ENCODE data around the gene SSR2.

The SSR2 gene

DNA sequence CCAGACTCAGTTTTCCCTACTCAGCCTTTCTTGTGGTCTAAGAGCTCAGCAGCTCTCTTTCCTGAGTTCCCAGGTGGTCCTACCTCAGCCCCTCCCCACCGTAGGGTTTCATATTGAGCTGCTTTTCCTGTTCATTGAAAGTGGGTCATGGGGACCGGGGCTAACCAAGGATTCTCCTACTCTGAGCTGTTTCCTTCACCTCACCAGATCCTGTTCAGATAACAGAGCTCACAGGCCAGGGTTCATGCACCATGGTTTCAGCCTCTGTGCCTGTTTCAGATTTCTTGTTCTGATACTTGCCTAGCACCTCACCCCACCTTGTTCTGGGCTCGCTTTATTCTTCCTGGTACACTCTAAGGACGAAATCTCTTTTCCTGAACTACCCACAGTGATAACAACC is 24.3 kb upstream of the SSR2 start:
- DNase-seq = no peak

DNA sequence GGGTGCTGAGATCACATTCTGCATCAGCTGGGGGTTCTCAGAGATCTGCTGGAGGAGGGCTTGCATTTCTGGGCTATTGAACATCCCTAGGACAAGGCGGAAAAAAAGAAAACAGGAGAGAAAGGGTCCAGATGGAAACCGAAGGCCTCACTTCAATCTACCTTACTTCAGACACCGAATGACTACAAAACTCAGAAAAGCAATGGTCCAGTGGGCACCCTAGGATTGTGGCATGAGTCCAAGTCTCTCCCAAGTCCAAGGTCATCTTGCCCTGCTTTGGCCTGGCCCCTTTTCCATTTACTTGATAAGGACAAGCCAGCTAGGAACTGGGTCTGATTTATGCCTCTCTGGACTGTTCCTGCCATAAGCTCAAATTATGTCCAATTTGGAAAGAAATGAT is 22.1 kb upstream of the SSR2 start:
- DNase-seq = no peak

DNA sequence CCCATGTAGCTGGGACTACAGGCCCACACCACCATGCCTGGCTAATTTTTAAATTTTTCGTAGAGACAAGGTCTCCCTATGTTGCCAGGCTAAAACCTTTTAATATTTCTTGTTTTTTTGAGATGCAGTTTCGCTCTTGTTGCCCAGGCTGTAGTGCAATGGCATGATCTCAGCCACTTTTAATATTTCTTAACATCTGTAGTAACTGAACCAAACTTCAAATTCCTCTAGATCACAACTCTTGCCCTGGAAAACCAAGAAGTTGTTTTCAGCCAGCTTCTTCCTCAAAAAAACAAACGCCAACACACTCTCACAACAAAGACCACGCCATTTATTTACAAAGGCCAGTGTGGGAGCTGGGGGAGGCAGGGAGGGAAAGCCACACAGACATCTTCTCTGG is 14.2 kb upstream of the SSR2 start:
- DNase-seq = peak; percentile 69 to 73

DNA sequence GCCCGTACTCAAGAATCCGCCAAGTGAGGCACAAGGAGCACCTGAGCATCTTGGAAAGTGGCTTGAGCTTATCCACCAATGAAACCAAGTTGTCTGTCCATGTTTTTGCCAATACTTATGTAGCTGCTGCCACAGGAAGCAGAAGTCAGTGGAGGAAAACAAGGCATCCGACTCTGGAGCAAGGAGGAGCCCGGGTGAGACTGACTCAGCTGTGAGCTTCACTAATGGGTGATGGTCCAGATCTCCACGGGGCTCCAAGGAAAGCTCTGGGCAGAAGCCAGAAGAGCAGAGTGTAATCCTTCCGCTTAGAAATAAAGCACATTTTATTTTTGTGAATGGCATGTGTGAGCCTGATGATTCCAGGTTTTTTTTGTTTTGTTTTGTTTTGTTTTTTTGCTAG is 12.3 kb upstream of the SSR2 start:
- peak in 1 of 2 donors; percentile 10 for DNase-seq

DNA sequence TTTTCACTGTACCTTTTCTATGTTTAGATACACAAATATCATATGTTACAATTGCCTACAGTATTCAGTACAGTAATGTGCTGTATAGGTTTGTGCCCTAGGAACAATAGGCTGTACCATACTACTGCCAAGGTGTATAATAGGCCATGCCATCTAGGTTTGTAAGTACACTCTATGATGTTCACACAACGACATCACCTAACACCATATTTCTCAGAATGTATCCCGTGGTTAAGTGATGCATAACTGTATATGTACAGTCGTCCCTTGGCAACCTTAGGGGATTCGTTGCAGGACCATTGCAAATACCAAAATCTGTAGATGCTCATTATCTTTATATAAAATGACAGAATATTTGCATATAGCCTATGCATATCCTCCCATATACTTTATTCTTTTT is 5.8 kb upstream of the SSR2 start:
- DNase-seq = no peak

DNA sequence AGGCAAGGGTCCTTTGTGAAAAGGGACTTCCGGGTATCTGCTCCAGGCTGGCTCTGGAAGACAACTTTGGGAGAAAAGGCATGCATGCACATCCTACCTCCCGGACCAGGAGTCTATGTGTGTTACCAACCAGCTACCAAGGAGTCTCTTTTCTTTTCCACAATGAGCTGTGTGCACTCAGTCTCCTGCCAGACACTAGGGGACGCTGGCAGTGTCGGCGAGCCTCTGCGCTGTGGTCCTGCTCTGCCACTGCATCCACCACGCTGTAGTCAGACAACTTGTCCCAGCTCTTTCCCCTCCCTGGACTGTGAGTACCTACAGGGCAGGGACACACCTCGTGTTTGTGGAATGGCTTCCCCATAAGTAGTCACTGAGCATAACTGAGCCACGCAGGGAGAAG is 5.1 kb upstream of the SSR2 start:
- peak; percentile 44 to 75 for DNase-seq

DNA sequence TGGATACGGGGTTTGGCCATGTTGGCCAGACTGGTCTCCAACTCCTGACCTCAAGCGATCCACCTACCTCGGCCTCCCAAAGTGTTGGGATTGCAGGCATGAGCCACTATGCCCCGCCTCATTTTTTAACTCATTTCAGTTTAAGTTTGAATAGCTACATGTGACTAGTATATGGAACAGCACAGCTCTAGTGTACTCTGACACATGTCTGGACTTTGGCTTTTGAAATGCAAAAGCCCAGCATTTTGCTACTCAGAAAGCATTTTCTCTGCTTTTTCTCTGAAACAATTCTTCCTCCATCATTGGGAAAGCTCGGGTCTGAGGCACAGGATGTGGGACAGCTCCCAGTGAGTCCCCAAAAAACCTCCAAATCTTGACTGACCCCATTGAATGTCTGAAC is 4.0 kb upstream of the SSR2 start:
- no peak for DNase-seq

DNA sequence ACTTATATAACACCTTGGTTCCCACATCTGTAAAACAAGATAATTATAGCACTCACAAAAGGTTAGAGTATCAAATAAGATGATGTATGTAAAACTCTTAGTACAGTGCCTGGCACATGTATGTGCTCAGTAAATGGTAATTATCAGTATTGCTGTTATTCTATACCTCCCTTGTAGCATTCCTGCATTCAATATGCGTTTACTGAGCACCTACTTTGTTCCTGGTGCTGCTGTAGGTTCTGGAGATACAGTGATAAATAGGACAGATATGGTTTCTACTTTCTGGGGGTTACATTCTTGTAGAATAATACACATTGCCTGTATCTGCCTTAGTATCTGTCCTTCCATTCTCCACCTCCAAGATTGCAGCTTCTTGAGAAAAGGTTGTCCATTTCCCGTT is 1.2 kb upstream of the SSR2 start:
- DNase-seq = no peak

DNA sequence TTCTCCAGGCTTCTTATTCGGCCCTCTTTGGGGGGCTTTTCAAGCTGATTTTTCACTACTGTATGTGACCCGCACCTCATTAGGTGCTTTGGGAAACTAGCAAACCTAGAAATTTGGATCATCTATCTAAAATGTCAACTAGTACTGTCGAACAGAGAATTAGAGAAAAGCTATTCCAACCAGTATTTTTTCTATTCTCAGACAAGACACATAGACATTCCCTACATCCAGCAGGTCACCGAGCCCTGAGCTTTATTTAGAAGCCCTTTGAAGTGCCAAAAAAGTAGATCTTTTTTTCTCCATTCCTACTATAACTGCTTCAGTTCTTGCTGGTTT is 310 bp upstream of the SSR2 start:
- DNase-seq = no peak

DNA sequence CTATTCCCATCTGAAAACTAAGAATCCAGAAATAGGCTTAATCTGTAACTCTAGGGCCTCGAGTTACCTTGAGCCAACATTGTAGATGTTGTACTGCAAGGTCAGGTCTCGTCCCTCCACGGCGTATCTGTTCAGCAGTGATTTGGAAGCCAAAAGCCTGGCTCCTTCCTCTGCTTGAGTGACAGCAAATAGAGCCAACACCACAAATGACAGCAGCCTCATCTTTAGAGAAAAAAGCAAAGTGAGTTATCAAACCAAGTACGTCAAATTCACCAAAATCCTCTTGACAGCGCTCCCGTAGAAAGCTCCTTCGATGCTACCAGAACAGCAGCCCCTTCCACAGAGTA is 832 bp downstream of the SSR2 start:
- no peak for DNase-seq

DNA sequence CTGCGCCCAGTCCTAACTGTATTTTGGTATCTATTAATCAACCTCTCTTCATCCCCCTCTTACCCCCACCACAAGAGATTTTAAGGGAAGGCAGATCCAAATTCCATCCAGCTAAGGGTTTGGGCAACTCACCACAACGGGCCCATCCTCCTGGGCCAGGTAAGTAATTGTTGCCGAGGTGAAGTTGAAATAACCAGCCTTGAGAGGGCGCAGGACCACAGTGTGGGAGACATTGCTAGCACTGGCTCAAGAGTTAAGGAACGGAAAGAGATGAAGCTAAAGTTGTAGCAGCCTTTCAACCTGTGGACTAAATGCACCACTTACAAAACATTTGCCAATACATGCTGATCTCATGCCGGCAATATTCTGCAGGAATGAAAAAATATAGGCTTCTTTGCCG is 5.9 kb downstream of the SSR2 start:
- DNase-seq = no peak

DNA sequence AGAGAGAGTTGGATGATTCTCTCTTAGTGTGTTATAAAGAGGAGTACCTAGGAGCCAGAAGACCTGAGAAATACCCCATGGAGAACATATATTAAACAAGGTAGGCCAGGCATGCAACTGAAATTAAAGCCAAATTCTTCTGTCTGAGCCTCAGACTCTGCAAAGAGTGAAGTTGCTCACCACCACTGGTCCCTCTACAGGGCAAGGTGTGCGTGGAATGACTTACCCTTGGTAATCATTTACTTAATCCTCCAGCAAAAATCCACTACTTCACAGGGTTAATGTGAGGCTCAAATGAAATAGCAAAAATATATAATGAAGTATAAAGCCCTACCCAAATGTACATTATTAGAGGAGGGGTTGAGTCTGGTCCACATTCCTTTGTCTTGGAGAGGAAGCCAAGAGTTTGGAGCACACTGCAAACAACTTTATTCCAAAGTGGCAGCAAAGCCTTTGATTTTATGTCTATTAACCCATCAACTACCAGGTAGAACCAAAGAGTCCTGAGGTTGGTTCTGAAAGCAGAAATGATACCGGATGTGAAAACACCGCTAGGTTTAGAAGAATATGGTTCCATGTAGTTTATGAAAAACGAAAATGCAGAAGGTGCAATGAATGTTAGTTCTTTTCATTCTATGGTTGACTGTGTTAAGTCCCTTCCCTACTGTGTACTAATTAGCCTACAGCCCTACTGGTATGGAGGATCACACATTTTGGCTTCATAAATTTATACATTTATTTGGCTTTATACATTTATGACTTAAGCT is 8.5 kb downstream of the SSR2 start:
- DNase-seq = no peak

DNA sequence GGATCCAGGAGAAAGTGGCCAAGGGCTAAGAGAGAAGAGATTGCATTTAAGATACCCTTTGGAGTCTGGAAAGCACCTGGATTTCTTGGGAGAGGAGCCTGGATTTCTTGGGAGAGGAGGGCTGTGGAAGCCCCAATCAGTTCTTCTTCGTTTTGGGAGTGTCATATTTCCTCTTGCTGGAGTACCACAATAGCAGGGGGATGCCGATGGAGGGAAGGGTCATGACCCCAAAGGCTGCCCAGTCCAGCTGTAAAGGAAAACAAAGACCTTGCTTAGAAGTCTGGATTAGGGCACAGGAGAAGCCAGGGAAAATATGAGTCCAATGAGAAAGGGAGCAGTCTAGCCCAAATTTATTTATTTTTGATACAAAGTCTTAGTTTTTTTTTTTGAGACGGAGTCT is 11.3 kb downstream of the SSR2 start:
- DNase-seq = no peak

DNA sequence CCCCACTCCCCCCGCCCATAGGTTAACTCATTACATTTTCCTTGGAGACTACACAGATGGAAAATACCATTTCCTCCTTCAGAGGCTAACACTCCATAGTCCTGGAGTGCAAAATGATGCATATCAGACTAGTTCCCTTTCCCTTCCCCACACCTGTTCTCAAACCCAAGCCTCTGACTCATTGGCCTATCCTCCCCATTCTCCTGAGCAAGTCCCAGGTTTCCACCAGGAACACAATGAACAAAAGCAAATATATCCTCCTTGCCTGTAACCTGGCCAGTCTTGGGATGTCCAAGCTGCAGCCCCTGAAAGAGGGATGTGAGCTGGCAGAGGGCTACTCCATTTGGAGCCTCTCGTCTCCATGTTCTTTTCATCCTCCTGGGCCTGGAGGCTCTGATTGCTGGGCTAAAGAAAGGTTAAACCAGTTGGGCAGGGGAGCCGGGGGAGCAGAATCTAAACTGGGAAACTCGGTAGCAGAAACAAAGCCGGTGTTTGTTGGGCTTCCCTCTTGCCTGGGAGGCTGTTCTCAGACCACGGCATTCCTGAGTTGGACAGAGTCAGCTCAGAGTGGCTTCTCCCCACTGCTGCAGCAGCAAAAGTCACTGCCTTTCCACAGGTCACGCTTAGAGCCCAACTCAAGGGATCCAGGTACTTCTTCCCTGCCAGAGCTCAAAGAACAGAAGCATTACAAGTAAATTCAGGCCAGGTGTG is 13.9 kb downstream of the SSR2 start:
- DNase-seq = no peak

DNA sequence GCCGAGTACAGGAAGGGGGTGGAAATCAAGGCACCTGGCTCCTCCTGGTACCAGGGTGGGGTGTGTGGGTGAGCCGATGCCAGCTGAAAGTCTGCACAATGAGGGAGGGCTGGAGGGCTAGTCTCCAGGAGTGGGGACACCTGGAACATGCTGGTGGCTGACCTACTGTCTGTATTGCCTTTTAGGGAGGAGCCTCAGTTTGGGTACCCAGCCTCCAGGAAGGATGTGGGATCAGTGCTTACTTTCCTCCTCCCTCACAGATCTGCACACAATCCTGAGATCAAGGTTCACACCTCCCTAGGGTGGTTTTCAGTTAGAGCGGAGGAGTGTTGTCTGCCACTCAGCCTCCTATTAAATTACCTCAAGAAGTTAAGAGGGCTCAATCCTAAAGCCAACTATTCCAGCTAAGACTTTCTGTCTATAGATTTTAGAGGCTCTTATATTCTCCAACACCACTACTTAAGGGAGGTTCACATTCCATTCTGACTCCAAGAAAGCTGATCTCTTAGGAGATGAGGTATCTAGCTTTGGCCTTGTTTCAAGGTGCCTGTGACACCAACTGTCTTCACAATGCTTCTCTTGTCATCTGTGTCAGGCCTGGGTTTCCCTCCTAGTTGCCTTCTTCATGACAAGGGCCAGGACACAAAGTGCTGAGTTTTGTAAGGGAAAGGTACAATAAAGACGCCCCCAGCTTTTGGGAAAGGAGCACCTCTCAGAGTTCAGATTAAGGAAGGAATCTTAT is 15.7 kb downstream of the SSR2 start:
- no peak for DNase-seq

DNA sequence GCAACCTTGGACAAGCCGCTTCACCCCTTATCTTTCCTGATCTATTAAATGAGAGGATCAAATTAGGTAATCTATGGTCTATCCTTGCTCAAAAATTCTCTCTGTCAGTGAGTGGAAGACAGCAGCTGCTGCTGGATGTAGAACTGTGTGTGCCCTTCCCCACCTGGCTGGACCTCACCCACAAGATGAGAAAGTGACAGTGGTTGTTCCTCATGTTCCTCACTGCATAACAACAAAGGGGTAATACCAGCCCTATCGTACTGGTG is 16.9 kb downstream of the SSR2 start:
- DNase-seq = no peak

DNA sequence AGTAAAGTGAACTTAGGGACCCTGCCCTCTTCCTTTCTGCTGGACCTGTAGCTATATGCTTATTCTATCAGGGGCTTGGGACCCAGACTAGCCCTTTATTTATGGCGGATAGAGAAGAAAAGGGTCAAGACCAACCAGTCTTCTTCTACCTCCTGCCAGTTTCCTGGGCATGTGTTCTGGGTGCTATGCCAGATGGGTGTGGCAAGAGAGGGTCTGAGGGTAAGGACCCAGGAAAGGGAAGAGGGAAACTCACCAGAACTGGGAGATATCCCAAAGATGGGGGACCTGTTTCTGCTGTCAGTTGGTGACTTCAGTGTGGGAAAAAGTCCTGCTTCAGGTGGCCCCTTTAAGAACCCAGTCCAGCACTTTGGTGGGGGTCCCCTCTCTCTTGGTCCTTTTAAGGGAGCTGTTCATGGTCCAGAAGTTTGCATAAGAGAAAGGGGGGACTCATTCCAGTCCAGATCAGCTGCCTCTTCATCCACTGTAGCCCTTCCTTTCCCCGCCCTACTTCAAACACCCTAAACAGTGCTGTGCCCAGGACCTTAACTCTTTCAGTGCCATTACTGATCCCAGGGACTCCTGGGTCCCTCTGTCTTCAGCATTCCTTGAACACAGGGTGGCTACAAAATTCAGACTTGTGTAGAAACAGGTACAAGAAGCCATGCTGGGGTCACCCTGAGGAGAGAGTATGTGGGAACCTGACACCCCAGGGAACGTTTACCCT is 18.4 kb downstream of the SSR2 start:
- DNase-seq = no peak

DNA sequence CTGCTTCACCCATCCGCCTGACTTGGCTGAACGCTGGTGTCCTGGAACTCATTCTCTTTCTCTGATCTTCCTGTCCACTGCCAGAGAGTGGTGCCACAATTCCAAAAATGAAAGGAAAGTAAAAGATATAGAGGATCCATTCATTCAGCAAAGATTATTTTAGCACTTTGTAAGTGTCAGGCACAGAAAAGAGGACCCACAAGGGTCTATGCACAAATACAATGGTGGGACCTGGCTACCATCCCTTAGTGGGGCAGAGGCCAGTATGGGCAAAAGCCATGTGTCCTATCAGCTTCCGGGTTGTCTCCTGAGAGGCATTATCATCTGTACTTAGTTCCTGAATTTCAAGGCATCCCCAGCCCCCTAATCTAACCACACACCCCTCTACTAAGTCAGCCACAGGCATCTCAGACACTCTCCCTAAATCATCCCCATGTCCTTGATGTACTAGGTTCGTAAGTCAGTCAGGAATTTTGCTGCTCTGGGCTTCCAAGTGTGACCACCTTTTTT is 19.0 kb downstream of the SSR2 start:
- DNase-seq = no peak

DNA sequence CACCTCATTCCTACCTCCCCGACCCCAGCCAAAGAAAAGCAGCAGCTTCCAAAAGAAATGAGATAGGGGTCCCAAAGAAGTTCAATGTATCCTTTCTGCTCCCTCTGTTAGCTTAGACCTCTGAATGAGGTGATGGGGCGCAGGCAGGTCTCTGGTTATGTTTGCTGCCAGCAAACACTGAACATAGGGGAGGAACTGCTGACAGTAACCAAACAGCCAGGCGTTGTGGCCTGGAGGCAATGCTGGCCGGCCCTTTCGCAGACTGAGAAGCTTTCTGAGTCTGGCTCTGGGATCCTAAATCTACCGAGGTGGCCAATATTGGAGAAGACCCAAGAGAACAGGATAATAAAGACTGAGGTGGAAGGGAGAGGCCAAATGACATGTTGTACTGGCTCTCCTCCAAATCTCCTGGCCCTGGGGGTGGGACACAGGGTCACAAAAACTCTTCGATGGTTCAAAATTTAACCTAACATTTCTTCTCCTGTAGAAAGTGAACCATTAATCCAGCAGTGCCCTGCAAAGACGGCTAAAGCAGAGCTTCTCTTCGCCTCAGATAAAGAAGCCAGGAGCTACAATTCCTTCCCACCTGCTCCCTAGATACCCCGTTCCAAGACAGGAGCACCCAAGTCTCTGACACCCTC is 19.6 kb downstream of the SSR2 start:
- no peak for DNase-seq

DNA sequence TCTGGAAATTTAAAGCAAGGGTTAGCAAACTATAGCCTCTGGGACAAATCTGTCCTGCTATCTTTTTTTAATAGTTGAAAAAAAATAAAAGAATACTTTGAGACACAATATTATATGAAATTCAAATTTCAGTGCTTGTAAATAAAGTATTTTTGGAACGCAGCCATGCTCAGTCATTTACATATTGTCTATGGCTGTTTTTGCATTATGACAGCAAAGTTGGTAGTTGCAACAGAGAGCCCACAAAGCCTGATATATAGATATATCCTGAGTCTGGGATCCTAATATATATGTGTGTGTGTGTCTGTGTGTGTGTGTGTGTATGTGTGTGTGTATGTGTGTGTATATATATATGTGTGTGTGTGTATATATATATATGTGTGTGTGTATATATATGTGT is 20.8 kb downstream of the SSR2 start:
- DNase-seq = no peak

DNA sequence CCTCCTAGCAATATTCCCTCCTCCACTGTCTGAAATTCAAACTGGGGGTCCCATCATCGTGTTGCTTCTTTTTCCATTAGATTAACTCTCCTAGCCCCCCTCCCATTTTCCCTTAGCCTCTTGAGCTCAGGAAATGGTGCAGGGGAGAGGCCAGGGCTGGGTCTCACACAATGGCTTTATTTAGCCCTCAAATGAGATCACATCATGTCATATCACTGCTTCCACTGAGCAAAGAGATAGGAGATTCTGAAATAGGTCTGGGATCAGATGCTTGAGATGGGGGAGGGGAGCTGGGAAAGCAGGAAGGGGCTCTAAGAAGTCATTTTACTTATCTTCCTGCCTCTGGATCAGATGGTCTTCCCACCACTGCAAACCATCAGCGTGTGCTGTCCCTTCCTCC is 24.6 kb downstream of the SSR2 start:
- no peak for DNase-seq

DNA sequence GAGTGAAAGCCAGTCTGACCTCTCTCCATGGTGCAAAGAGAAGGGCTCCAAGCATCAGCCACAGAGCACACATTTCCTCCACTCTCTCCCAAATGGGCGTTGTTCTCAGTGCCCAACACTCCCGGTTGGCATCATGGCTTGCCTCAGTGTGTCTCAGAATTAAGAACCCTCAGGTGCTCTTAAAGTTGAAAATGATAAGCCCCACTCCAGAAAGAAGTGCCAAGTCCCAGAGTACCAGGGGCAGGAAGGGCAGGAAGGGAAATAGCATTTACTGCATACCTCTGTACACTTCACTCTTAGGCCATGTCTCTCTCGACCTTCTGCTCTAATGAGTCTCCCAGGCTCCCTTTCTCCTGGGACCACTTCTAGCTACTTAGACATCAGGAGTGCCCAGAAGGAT is 27.2 kb downstream of the SSR2 start:
- no peak for DNase-seq

All from inflammatory macrophage (primary cell).